Erythroblast (primary cell): ENCODE data around the gene ZNF593OS.

Experiments
- GATA1 ChIP-seq: IDR thresholded peaks from 2 replicates; pipeline ENCODE4 v1.6.1; 2011; ENCODE audit warnings: low read depth, mild to moderate bottlenecking, control low read depth, low read length, moderate library complexity
- POLR2A ChIP-seq: IDR thresholded peaks from 2 replicates; pipeline ENCODE4 v1.6.1; 2011; ENCODE audit warnings: mild to moderate bottlenecking, low read length

- no peak for TF ChIP-seq POLR2A
- no peak for TF ChIP-seq GATA1
These were observed 47.4 kb upstream of the ZNF593OS start for GRCh38 chr1:26218906-26219494.
